GM15510 (cell line): Measurements from ENCODE around the gene SH3GL2.

Experiments
- POLR2A ChIP-seq: IDR thresholded peaks from 3 replicates; pipeline ENCODE4 v1.6.1; 2011; ENCODE audit warnings: borderline replicate concordance; ENCODE audit not compliant: insufficient read length; ENCODE audit errors: extremely low read depth

Gene SH3GL2

GRCh38 chr9:17665450-17665849 lies 86.6 kb downstream of the SH3GL2 start:
- TF ChIP-seq POLR2A: no peak

GRCh38 chr9:17669206-17669605 lies 90.3 kb downstream of the SH3GL2 start:
- TF ChIP-seq POLR2A: no peak

DNA sequence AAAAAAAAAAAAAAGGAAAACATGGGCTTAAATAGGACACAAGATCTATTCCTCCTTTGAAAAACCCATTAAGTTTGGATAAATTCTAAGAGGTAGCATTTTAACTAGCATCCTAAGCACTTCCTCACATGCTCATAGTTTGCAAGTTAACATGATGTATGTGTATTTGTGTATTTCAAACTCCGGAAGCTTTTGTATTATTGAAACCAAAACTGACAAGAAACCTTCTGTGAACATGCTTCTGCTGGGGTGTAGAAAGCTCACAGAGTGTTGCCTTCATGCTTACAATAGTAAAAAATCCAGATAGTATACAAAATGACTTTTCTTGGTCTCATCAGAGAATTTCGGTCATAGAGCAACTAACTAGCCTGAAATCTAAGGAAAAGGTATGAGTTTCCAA lies 103.8 kb downstream of the SH3GL2 start:
- no peak for TF ChIP-seq POLR2A

GRCh38 chr9:17688834-17689233 lies 110.0 kb downstream of the SH3GL2 start:
- TF ChIP-seq POLR2A: no peak

DNA sequence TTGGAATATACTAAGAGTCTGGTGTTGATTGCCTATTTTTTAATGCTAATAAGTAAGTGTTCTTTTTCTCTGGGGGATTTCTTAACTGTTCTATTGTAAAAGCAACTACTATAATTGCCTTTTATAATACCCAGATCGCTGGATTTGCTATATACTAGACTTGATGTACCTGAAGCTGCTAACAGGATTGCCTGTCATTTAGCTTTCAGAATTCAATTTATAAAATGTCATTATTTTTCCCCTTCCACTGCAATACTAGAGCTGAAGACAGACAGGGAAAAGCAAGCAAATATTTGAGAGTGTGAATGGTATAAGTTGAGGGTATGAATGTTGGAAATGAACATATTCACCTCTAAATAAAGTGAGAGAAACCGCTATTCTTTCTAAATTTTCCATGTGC lies 115.5 kb downstream of the SH3GL2 start:
- TF ChIP-seq POLR2A: no peak

DNA sequence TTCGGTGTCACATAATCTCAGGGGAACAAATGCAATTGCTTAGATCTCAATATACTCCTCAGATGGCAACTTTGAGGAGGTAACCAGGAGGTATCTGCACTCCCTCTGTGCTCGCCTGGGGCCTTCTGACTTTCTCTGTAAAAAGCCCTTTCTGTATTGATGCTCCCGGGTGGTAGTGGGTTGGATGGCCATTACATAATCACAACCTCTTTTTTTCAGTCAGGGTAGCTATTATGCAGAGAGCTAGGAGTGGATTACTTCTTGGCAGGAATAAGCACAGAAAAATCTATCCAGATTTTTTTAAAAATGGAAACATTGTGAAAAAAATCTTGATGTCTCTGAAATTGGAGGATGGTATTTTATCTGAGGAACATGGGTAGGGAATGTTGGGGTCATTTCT lies 116.6 kb downstream of the SH3GL2 start:
- TF ChIP-seq POLR2A: no peak

- no peak for TF ChIP-seq POLR2A
These were observed 120.9 kb downstream of the SH3GL2 start for GRCh38 chr9:17699615-17700330.

- no peak for TF ChIP-seq POLR2A
These were observed 127.5 kb downstream of the SH3GL2 start for GRCh38 chr9:17706347-17706746.

DNA sequence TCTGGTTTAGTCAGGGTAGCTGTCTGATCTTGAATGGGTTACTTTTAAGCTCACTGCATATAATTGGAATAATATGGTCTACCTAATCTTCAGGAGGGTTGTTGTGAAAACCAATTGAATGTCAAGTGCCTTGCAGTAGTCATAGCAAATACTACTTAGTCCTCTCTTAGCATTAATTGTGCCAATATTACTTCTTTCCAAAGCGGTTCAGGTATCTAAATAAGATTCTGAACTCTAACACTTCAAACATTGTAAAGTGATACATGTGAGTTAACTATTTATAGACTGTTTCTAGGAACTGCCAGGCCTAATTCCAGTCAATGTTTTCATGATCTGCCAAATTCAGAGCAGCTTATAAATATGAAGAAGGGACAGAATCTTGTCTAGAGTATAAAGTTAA lies 140.2 kb downstream of the SH3GL2 start:
- TF ChIP-seq POLR2A: no peak

DNA sequence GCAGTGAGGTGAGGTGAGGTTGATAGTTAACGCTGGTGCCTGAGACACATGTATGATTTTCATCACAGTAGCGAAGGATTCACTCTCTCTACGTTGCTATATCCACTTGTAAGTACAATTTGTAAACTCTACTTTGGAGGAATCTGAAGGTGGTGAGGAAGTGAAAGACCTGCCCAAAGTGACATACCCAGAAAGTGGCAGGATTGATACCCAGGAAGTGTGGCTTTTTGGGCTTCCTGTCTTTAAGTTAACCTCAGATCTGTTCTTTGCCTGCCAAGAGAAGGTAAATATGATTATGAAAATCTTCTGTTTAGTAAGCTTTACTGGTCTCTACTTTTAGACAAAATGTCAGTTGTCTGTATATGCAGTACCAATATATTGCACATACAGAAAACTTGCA lies 143.1 kb downstream of the SH3GL2 start:
- no peak for TF ChIP-seq POLR2A

- TF ChIP-seq POLR2A: no peak
These were observed 144.8 kb downstream of the SH3GL2 start for GRCh38 chr9:17723656-17724055.

DNA sequence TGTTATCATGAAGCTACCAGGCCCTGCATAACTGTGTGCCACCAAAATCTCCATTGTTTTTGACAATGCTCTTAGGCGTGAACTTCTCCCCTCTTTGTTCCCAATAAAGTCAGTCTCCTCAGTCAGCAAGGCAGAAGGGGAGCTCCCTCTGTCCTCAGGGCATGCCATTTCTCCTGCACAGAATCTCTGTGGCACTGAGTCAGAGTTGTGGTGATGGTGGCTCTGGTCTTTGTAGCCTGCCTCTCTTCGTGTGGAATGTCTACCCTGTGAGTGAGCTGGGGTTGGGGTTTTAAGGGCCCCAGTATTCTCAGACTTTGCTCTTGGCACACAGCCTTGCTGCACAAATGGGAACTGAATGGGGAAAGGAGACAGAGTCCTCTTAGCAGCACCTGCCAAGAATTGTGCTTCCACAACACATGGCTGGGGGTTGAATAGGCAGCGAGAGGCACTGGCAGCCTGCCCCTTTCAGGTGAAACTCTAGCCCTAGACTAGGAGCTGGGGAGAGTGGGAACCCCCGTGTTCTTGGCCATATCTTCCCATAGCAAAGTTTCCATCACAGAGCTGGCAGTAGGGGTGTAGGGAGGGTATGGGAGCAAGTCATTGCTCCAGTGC lies 146.6 kb downstream of the SH3GL2 start:
- TF ChIP-seq POLR2A: no peak

DNA sequence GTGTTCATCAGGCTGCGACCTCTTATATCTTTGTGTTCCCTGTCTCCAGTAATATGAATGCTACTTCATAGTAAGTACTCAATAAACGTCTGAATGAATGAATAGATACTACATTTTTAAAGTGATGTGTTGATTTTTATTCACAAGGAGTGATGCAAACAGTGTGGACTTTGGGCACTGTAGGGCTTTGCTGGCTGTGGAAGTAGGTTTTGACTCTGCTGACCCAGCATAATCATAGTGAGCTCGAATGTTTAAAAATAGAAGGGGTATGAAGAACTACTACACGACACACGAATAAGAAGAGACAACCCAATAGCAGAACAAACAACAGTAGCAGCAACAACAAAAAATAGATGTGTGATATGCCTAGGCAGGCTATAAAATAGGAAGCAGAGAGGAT lies 147.4 kb downstream of the SH3GL2 start:
- TF ChIP-seq POLR2A: no peak

GRCh38 chr9:17730899-17731298 lies 152.0 kb downstream of the SH3GL2 start:
- TF ChIP-seq POLR2A: no peak

GRCh38 chr9:17731308-17731707 lies 152.4 kb downstream of the SH3GL2 start:
- no peak for TF ChIP-seq POLR2A

GRCh38 chr9:17734674-17735073 lies 155.8 kb downstream of the SH3GL2 start:
- no peak for TF ChIP-seq POLR2A
